A549 treated with ZK216348 at 1 μM for 4 hours (cell line): ENCODE measurements around the gene LAMP1. TPM values are rescaled to one million over a fixed set of nuclear protein-coding genes. Genes with fewer than 3 reads are reported as not detected.

Experiments
- total RNA-seq: library from RNA; stranded (reverse); fragments of 200-300 nt; extraction: Qiagen RNA extraction; gene quantifications from 5 replicates; pipeline ENCODE4 v1.2.3, GENCODE V29; 2022; ENCODE audit warnings: low read depth

LAMP1 gene, protein sequence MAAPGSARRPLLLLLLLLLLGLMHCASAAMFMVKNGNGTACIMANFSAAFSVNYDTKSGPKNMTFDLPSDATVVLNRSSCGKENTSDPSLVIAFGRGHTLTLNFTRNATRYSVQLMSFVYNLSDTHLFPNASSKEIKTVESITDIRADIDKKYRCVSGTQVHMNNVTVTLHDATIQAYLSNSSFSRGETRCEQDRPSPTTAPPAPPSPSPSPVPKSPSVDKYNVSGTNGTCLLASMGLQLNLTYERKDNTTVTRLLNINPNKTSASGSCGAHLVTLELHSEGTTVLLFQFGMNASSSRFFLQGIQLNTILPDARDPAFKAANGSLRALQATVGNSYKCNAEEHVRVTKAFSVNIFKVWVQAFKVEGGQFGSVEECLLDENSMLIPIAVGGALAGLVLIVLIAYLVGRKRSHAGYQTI
- total RNA-seq = 71.7 to 100 TPM (median 90.5 TPM) in 5 replicates

GRCh38 chr13:113296823-113297369 lies at the start of gene LAMP1:
TSS of gene LAMP1 (plus strand) at chr13:113297239. CDS start at chr13:113297435, 196 bp downstream.

Other genes with a start within 250 kb of the LAMP1 start
- 0.07 to 0.13 TPM (median 0.11 TPM) in 5 replicates for gene F7, start 191.4 kb upstream of the LAMP1 start, total RNA-seq
- gene F10, start 174.4 kb upstream of the LAMP1 start, total RNA-seq = not detected in 5 replicates
- not detected in 5 replicates for gene PROZ, start 138.6 kb upstream of the LAMP1 start, total RNA-seq
- gene PCID2, start 88.6 kb upstream of the LAMP1 start, total RNA-seq = 37.5 to 45.3 TPM (median 43.7 TPM) in 5 replicates
- 51.5 to 74.4 TPM (median 57.4 TPM) in 5 replicates for gene CUL4A, start 87.6 kb upstream of the LAMP1 start, total RNA-seq
- gene GRTP1, start 66.9 kb downstream of the LAMP1 start, total RNA-seq = 1.1 to 2.1 TPM (median 1.6 TPM) in 5 replicates
- 12.8 to 15.7 TPM (median 13.9 TPM) in 5 replicates for gene ADPRHL1, start 156.2 kb downstream of the LAMP1 start, total RNA-seq
- 8.8 to 11.3 TPM (median 10.5 TPM) in 5 replicates for gene DCUN1D2, start 193.5 kb downstream of the LAMP1 start, total RNA-seq